PFSK-1 (cell line): Measurements from ENCODE around the gene NXT2.

Source experiments
- FOXP2 ChIP-seq: optimal IDR thresholded peaks from 2 replicates; pipeline ENCODE3; 2011; ENCODE audit warnings: borderline replicate concordance, control low read depth, inconsistent platforms; ENCODE audit not compliant: insufficient read depth; ENCODE audit errors: extremely low read length, extremely low read depth
- POLR2AphosphoS5 ChIP-seq: IDR thresholded peaks from 2 replicates; pipeline ENCODE4 v1.6.1; 2012; ENCODE audit warnings: low read depth, mild to moderate bottlenecking, control low read depth, low read length, moderate library complexity
- REST ChIP-seq, 2 experiments: IDR thresholded peaks; 2 replicates each; pipeline versions ENCODE4 v1.6.1 to v1.8.0; 2011 to 2012; ENCODE audit warnings: low read depth in 2 of 2, low read length in 2 of 2, control low read depth in 1 of 2, inconsistent platforms in 1 of 2, mild to moderate bottlenecking in 1 of 2, moderate library complexity in 1 of 2; ENCODE audit not compliant: insufficient read depth in 1 of 2
- SIN3A ChIP-seq: IDR thresholded peaks from 2 replicates; pipeline ENCODE4 v1.6.1; 2012; ENCODE audit warnings: mild to moderate bottlenecking, low read length, moderate library complexity, borderline replicate concordance; ENCODE audit not compliant: insufficient read depth
- TAF1 ChIP-seq: IDR thresholded peaks from 2 replicates; pipeline ENCODE4 v1.6.1; 2012; ENCODE audit warnings: low read length, control low read depth, borderline replicate concordance; ENCODE audit not compliant: insufficient read depth

NXT2 gene

GRCh38 chrX:109508915-109509314, 27.7 kb upstream of the NXT2 start:
- TF ChIP-seq POLR2AphosphoS5 (no peak), TAF1 (no peak), SIN3A (no peak), REST (IDR thresholded peaks at IDR 0.05; ENCODE audit: insufficient read depth in 1 of 2, low read depth in 2 of 2, low read length in 2 of 2) (no peak), FOXP2 (no peak)

GRCh38 chrX:109511113-109511512, 25.5 kb upstream of the NXT2 start:
- TF ChIP-seq TAF1 = no peak

- TF ChIP-seq TAF1 (no peak), REST (IDR thresholded peaks at IDR 0.05; ENCODE audit: insufficient read depth in 1 of 2, low read depth in 2 of 2, low read length in 2 of 2) (no peak), SIN3A (no peak), FOXP2 (no peak), POLR2AphosphoS5 (no peak)
These were observed 17.6 kb upstream of the NXT2 start for GRCh38 chrX:109519001-109519400.

- TF ChIP-seq REST (IDR thresholded peaks at IDR 0.05; ENCODE audit: insufficient read depth in 1 of 2, low read depth in 2 of 2, low read length in 2 of 2) (no peak), TAF1 (no peak), POLR2AphosphoS5 (no peak), SIN3A (no peak)
These were observed 3.6 kb upstream of the NXT2 start for GRCh38 chrX:109533005-109533404.

- no peak for TF ChIP-seq REST (IDR thresholded peaks at IDR 0.05; ENCODE audit: insufficient read depth in 1 of 2, low read depth in 2 of 2, low read length in 2 of 2)
- no peak for TF ChIP-seq TAF1
- no peak for TF ChIP-seq FOXP2
- TF ChIP-seq POLR2AphosphoS5 = no peak
- no peak for TF ChIP-seq SIN3A
These were observed 3.0 kb upstream of the NXT2 start for GRCh38 chrX:109533631-109534030.

GRCh38 chrX:109534933-109535332, 1.7 kb upstream of the NXT2 start:
- TF ChIP-seq TAF1 (no peak), FOXP2 (no peak), REST (IDR thresholded peaks at IDR 0.05; ENCODE audit: insufficient read depth in 1 of 2, low read depth in 2 of 2, low read length in 2 of 2) (no peak), SIN3A (no peak), POLR2AphosphoS5 (no peak)
